HG02884 (cell line): ENCODE results near the gene RPL6.
"Not testable (repeated sequence)": the region's sequence is repeated elsewhere in the genome, so short reads cannot be mapped to it uniquely, and the experiment has no call there.

ENCODE experiments used
- ATAC-seq: cut with Tn5 transposase; IDR thresholded peaks from one replicate; pipeline ENCODE4 v1.9.1; 2021; ENCODE audit warnings: mild to moderate bottlenecking, moderate library complexity; ENCODE audit not compliant: unreplicated experiment

RPL6 gene

DNA sequence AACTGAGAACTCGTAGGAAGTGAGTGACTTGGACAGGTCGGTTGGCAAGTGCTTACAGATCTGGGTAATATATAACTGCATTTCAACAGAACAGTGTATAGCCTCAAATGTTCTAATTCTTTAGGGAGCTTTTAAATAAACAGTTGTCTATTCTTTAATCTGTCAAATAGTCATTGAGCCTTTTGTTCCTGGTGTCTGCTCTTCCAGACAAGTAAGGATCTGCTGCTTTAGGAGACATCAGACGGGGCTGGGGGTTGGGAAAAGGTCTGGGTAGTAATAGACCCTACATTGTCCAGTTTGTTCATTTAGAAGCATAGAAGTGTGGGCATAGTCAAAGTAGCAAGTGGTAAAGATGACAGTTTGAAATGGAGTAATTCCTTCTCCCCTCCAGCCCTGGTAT lies 11.3 kb upstream of the RPL6 start:
- no peak for ATAC-seq

- peak; percentile 30 for ATAC-seq
Observed at GRCh38 chr12:112419297-112420133, 10.1 kb upstream of the RPL6 start.

DNA sequence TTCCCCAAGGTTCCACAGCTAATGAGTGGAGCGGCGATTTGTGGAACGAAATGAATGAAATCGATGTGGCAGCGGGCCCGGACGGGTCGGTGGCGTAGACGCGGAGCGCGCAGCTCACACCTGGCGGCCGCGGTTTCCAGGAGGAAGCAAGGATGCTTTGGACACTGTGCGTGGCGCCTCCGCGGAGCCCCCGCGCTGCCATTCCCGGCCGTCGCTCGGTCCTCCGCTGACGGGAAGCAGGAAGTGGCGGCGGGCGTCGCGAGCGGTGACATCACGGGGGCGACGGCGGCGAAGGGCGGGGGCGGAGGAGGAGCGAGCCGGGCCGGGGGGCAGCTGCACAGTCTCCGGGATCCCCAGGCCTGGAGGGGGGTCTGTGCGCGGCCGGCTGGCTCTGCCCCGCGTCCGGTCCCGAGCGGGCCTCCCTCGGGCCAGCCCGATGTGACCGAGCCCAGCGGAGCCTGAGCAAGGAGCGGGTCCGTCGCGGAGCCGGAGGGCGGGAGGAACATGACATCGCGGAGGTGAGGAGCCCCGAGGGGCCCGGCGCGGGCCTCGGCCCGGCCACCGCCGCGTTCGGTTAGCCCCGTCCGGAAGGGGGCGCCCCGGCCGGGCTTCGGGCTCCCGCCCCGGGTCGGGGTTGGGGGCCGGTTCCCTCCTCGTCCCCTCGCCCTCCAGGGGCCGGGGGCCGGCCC lies 9.3 kb upstream of the RPL6 start, which contains the start of gene PTPN11:
Gene PTPN11, plus strand, starts transcription at position 340 of the 689 bp plus-strand sequence. Its CDS starts 165 bp downstream, at position 505.
- peak; percentile 64 for ATAC-seq

GRCh38 chr12:112418273-112418607 lies 8.8 kb upstream of the RPL6 start:
- no peak for ATAC-seq

GRCh38 chr12:112415457-112415856 lies 6.1 kb upstream of the RPL6 start:
- not testable (repeated sequence) for ATAC-seq

DNA sequence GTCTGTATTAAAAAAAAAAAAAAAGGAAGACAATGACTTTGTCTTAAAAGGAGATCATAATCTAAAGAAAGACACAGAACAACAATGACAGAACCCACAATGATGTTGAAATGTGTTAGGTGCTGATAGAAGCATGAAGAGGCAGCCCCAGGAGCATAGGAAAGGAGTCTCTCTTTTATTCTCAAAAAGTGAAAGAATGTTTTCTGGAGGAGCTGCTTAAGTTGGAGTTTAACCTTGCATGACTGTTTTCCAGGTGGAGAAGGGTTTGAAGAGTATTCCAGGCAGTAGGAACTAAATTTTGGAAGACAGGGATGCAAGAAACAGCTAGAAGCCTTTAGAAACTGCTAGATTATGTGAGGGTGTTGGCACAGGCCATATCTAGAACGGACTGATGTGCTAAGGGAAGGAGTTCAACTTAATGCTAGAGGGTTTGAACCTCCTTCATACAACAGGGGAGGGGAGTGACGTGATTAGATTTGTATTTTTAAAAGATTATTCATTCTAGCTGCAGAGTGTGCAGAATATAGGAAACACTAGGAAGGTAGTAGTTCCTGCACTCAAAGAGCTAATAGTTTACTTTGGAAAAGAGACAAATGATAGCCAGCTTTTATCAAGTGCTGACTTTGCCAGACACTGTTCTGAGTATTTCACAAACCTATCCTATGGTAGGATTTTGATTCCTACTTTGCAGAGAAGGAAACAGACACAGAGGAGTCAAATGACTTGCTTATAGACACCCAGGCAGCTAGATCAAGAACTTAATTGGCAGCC lies 4.6 kb upstream of the RPL6 start:
- ATAC-seq: no peak

DNA sequence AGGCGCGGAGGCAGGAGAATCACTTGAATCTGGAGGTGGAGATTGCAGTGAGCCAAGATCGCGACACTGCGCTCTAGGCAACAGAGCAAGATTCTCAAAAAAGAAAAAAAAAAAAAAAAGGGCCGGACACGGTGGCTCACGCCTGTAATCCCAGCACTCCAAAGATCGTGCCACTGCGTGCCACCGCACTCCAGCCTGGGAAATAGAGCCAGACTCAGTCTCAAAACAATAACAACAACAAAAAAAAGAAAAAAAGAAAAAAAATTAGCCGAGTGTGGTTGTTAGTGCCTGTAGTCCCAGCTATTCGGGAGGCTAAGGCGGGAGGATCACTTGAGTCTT lies 470 bp upstream of the RPL6 start:
- ATAC-seq: no peak

DNA sequence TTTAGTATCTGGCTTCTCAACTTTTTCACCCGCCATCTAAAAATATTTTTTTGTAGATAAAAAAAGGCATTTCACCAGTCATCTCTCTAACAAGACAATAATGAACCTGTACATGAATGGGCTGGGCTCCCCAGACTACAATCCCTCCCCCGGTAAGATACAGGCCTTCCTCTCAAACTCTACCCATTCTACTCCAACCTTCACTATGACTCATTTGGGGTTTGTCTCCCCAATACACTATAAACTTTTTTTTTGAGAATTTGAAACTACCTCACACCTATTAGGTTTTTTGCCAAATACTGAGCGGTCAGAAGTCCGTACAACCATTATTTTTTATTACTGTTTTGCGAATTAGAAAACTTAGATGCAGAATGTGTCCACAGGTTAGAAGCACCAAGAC lies 784 bp downstream of the RPL6 start:
- ATAC-seq: no peak

- not testable (repeated sequence) for ATAC-seq
Observed at GRCh38 chr12:112407683-112408082, 1.7 kb downstream of the RPL6 start.

GRCh38 chr12:112406519-112407488 lies 2.6 kb downstream of the RPL6 start:
- ATAC-seq: no peak

GRCh38 chr12:112401903-112402498 lies 7.4 kb downstream of the RPL6 start:
- ATAC-seq: no peak

GRCh38 chr12:112401054-112401453 lies 8.4 kb downstream of the RPL6 start:
- ATAC-seq: no peak

DNA sequence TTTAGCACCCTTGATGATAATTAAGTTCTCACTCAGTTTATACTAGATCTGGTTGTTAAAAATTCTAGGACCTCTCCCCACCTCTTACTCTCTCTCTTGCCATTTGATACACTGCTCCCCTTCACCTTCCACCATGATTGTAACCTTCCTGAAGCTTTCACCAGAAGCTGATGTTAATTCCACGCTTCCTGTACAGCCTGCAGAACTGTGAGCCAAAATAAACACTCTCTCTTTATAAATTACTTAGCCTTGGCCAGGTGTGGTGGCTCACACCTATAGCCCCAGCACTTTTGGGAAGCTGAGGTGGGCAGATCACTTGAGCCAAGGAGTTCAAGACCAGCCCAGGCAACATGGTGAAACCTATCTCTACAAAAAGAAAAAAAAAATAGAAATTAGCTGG lies 16.1 kb downstream of the RPL6 start:
- ATAC-seq: no peak

DNA sequence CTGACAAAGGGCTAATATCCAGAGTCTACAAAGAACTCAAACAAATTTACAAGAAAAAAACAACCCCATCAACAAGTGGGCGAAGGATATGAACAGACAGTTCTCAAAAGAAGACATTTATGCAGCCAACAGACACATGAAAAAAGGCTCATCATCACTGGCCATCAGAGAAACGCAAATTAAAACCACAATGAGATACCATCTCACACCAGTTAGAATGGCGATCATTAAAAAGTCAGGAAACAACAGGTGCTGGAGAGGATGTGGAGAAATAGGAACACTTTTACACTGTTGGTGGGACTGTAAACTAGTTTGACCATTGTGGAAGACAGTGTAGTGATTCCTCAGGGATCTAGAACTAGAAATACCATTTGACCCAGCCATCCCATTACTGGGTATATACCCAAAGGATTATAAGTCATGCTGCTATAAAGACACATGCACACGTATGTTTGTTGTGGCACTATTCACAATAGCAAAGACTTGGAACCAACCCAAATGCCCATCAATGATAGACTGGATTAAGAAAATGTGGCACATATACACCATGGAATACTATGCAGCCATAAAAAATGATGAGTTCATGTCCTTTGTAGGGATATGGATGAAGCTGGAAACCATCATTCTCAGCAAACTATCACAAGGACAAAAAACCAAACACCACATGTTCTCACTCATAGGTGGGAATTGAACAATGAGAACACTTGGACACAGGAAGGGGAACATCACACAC lies 19.3 kb downstream of the RPL6 start:
- not testable (repeated sequence) for ATAC-seq

DNA sequence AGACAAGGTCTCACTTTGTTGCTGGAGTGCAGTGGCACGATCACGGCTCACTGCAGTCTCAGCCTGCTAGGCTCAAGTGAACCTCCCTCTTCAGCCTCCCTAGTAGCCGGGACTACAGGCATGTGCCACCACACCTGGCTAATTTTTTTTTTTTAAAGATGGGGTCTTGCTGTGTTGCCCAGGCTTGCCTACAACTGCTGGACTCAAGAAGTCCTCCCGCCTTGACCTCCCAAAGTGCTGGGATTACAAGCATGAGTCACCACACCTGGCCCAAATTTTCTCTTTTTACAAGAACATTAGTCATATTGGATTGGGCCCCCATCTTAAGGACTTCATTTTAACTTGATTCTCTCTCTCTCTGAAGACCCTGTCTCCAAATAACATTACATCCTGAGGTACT lies 20.2 kb downstream of the RPL6 start:
- ATAC-seq: no peak

DNA sequence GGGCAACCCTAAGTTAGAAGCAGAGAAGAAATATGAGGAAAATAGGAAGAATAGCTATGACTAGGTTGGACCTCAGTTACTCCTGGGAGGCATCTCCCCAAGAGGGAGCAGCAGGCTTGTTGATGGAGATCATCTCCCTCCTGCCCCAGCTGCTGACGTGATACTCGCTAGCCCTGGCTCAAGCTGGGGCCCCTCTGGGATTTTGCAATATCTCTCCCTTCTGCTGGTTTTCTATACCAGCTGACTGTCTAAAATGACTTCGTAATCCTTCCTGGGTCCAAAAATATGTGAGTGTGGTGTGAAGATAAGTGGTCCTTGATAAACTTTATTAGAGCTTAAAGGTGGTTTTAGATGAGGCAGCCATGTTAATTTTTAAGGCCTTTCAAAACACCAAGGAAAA lies 22.7 kb downstream of the RPL6 start:
- no peak for ATAC-seq

DNA sequence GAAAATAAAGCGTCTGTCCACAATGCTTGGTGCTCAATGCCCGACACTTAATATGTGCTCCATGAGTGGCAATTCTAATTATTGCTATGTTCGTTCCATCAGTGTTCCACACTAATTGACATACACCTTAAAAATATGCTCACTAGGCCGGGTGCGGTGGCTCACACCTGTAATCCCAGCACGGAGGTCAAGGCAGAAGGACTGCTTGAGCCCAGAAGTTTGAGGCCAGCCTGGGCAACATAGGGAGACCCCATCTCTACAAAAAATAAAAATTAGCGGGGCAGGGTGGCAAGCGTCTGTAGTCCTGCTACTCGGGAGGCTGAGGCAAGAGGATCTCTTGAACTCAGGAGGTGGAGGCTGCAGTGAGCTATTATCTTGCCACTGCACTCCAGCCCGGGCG lies 26.5 kb downstream of the RPL6 start:
- no peak for ATAC-seq

GRCh38 chr12:112381883-112382796 lies 27.3 kb downstream of the RPL6 start, which contains the start of gene HECTD4:
HECTD4 (minus strand) TSS chr12:112382431; CDS start chr12:112382128, 303 bp downstream.
- peak; percentile 87 for ATAC-seq
